Left lung (tissue), 10 donors: ENCODE results near the gene KRT15. TPM values are rescaled to one million over a fixed set of nuclear protein-coding genes. Genes with fewer than 3 reads are reported as not detected.

ENCODE experiments used
- ATAC-seq: fragments of 200-7000 bp; cut with Tn5 transposase; one replicate; pipeline ENCODE4 v1.9.1; 2020; ENCODE audit warnings: moderate library complexity
- DNase-seq, 4 donors: peaks; one replicate each; pipeline ENCODE4 v3.0.0-alpha.2; 2013 to 2020
- H3K27ac ChIP-seq, 2 donors: fragments of 200-600 bp; sonication (generic) in 1 of 2; one replicate each; pipeline versions ENCODE4 v1.5.0 to v1.8.0; 2020 to 2021
- H3K27me3 ChIP-seq, 2 donors: fragments of 200-600 bp; sonication (generic) in 1 of 2; one replicate each; pipeline versions ENCODE4 v1.5.0 to v1.8.0; 2020 to 2021
- H3K36me3 ChIP-seq, 2 donors: fragments of 200-600 bp; sonication (generic) in 1 of 2; one replicate each; pipeline versions ENCODE4 v1.5.0 to v1.8.0; 2020 to 2021
- H3K4me1 ChIP-seq, 2 donors: fragments of 200-600 bp; one replicate each; pipeline ENCODE4 v1.8.0; 2021
- H3K4me3 ChIP-seq, 2 donors: fragments of 200-600 bp; sonication (generic) in 1 of 2; one replicate each; pipeline versions ENCODE4 v1.5.0 to v1.8.0; 2020 to 2021; ENCODE audit warnings: mild to moderate bottlenecking in 1 of 2
- H3K9me3 ChIP-seq, 2 donors: fragments of 200-600 bp; sonication (generic) in 1 of 2; one replicate each; pipeline versions ENCODE4 v1.5.0 to v1.8.0; 2020 to 2021
- intact Hi-C, 2 donors: fragments of 100-400 bp; cut with DNase I; formaldehyde crosslinking; loops; one replicate each; pipeline versions ENCODE4 v1.11.2 to v1.14.2; 2022
- polyA plus RNA-seq, 6 donors: library from polyadenylated mRNA; unstranded; fragments of 120-200 nt; gene quantifications; one replicate each; pipeline ENCODE4 v1.2.1, GENCODE V29; 2013; ENCODE audit not compliant: insufficient read length in 6 of 6
- total RNA-seq, 2 donors: library from RNA; stranded (reverse); fragmentation: NEBNext Ultra II Directional; extraction: Animal tissue kit (Norgen Biotek cat#: 25700); gene quantifications; one replicate each; pipeline ENCODE4 v1.2.1, GENCODE V29; 2021
- TF ChIP-seq, protein P1 (sequence below), 2 donors: fragments of 200-600 bp; sonication (generic) in 1 of 2; IDR thresholded peaks; one replicate each; pipeline versions ENCODE4 v1.5.0 to v1.8.0; 2021; ENCODE audit warnings: antibody characterized with exemption in 2 of 2
- donor health status: DM: no; HTN: yes; CAD: no.
- donor health status: DM: no; HTN: no; CAD: no.

KRT15 gene
- total and polyA plus RNA-seq, 8 donors = 1.3 to 27.8 (median 2.3) TPM

DNA sequence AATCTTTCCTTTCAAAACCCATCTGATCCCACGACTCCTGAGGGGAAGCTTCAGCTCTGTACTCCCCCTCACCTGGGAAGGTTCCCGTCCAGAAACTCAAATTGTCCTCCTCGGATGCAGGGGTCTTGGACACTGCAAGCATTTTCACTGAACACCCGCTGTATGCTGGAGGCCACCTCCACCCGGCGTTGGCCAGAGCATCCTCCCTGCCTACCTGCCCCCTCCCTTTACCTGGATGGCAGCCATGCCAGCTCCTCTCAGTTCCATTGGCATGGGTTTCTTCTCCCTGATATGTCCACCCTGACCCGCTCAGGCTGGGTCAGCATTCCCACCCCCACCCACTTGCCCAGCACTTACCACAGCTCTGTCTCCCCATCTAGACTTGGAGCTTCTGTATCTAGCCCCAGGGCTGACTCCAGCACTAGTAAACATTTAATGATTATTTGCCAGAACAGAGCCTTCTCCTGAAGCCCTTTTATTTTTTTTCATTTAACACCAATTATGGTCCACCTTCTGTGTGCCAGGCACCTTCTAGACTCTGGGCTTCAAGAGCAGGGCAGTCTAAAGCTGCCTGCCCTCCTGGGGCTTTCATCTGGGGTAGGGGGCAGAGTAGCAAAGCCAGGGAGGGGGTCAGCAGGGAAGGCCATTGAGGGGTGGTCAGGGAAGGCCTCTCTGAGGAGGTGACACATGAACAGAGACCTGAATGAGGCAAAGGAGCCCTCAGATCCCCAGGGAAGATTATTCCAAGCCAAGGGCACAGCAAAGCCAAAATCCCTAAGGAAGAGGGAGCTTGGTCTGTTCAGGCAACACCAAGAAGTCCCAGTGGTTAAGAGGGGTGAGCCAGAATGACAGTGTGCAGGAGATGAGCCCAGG, 18.3 kb upstream of the KRT15 start:
- TF ChIP-seq, protein P1, sequence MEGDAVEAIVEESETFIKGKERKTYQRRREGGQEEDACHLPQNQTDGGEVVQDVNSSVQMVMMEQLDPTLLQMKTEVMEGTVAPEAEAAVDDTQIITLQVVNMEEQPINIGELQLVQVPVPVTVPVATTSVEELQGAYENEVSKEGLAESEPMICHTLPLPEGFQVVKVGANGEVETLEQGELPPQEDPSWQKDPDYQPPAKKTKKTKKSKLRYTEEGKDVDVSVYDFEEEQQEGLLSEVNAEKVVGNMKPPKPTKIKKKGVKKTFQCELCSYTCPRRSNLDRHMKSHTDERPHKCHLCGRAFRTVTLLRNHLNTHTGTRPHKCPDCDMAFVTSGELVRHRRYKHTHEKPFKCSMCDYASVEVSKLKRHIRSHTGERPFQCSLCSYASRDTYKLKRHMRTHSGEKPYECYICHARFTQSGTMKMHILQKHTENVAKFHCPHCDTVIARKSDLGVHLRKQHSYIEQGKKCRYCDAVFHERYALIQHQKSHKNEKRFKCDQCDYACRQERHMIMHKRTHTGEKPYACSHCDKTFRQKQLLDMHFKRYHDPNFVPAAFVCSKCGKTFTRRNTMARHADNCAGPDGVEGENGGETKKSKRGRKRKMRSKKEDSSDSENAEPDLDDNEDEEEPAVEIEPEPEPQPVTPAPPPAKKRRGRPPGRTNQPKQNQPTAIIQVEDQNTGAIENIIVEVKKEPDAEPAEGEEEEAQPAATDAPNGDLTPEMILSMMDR (IDR thresholded peaks at IDR 0.05) = no peak
- intact Hi-C loops = no loop called here
- Histone ChIP-seq H3K27ac (no peak overlapping the region), H3K9me3 (no peaks in the 10 kb centered on the region), H3K27me3 (peaks cover 0 to 32% of the 10 kb centered on the region in 2 donors), H3K4me3 (no peak overlapping the region), H3K4me1 (no peaks in the 10 kb centered on the region), H3K36me3 (no peaks in the 10 kb centered on the region)
- DNase-seq = peak in 1 of 4 donors; percentile 24
- ATAC-seq = no peak

- peak; percentile 60 for ATAC-seq
These were observed 17.2 kb upstream of the KRT15 start for GRCh38 chr17:41535764-41536481.

DNA sequence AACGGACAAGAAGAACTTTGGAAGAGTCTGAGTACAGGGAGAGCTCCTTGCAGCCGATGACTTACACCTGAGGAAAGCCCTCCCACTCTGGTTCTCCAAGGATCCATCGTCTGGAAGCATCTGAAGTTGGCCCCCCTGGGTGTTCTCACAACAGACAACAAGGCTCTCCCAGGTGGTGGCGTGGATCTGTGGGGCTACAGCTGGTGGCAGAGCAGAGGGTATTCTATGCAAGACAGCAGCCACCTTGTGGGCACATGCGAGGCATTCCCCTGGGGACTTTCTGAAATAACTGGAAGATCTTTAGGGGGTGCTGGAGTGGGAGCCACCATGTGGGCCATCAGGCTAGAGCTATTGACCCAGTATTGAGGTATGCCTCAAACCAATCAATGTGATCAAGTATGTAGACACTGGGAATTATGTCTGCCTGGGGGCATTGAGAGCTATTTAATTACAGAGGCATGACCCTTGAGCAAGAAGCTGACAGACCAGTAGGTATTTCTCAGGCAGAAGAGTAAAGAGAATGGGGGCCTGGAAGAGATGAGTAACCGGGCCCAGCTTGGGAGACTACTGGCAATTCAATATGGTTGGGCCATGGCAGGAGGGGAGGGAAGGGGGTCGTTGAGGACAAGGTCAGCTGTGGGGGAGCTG, 16.3 kb upstream of the KRT15 start:
- no peak overlapping the region for H3K4me3 ChIP-seq
- intact Hi-C loops = no loop called here

More at GRCh38 chr17:41535764-41536481, 17.2 kb upstream of the KRT15 start:
- peak in 2 of 4 donors; percentile 4 to 64 for DNase-seq
- Histone ChIP-seq H3K4me1 (no peaks in the 10 kb centered on the region), H3K36me3 (no peaks in the 10 kb centered on the region), H3K9me3 (no peaks in the 10 kb centered on the region), H3K27me3 (peaks cover 0 to 42% of the 10 kb centered on the region in 2 donors), H3K27ac (no peak overlapping the region), H3K4me3 (no peak overlapping the region)
- intact Hi-C loops = no loop called here
- TF ChIP-seq, protein P1 (IDR thresholded peaks at IDR 0.05) = no peak

GRCh38 chr17:41533613-41534012, 14.9 kb upstream of the KRT15 start:
- ATAC-seq (no peak), DNase-seq (no peak)
- Histone ChIP-seq H3K27ac (no peak overlapping the region), H3K9me3 (no peaks in the 10 kb centered on the region), H3K36me3 (no peaks in the 10 kb centered on the region), H3K4me1 (no peaks in the 10 kb centered on the region), H3K4me3 (no peak overlapping the region), H3K27me3 (peaks cover 0 to 60% of the 10 kb centered on the region in 2 donors)
- intact Hi-C loops = no loop called here
- TF ChIP-seq, protein P1 (IDR thresholded peaks at IDR 0.05) = no peak

More for the DNA sequence above, 16.3 kb upstream of the KRT15 start:
- no peaks in the 10 kb centered on the region for H3K9me3 ChIP-seq
- H3K27ac ChIP-seq = no peak overlapping the region
- H3K36me3 ChIP-seq = no peaks in the 10 kb centered on the region
- H3K27me3 ChIP-seq = peaks cover 0 to 51% of the 10 kb centered on the region in 2 donors
- ATAC-seq (no peak), DNase-seq (no peak)
- no peaks in the 10 kb centered on the region for H3K4me1 ChIP-seq
- TF ChIP-seq, protein P1 (IDR thresholded peaks at IDR 0.05) = no peak
